Gastroesophageal sphincter (tissue), 3 donors: ENCODE results near the gene PGAP3.

Experiments used
- CTCF ChIP-seq, 4 experiments: fragments of 200-600 bp in 2 of 4; fragments of 450-650 bp in 2 of 4; sonication (generic) in 1 of 4; IDR thresholded peaks; one replicate each; pipeline ENCODE4 v1.5.1; 2017 to 2019; ENCODE audit warnings: antibody characterized with exemption in 4 of 4, mild to moderate bottlenecking in 2 of 4, moderate library complexity in 2 of 4
- POLR2A ChIP-seq, 2 donors: fragments of 450-650 bp; IDR thresholded peaks; one replicate each; pipeline ENCODE4 v1.6.1; 2017; ENCODE audit warnings: antibody characterized with exemption in 2 of 2, mild to moderate bottlenecking in 2 of 2, moderate library complexity in 1 of 2
- POLR2AphosphoS5 ChIP-seq: sonication (generic); formaldehyde crosslinking; IDR thresholded peaks from one replicate; pipeline ENCODE4 v1.6.1; 2017; ENCODE audit warnings: antibody characterized with exemption

- TF ChIP-seq POLR2A (IDR thresholded peaks at IDR 0.05) (no peak), CTCF (IDR thresholded peaks at IDR 0.05) (no peak), POLR2AphosphoS5 (no peak)
Measured at GRCh38 chr17:39702901-39703893, 15.3 kb upstream of the PGAP3 start.
